ENCODE data around the gene USP6NL.
A peak's percentile ranks its signal among the peaks of the same experiment; 100 is the strongest.

Gene USP6NL

DNA sequence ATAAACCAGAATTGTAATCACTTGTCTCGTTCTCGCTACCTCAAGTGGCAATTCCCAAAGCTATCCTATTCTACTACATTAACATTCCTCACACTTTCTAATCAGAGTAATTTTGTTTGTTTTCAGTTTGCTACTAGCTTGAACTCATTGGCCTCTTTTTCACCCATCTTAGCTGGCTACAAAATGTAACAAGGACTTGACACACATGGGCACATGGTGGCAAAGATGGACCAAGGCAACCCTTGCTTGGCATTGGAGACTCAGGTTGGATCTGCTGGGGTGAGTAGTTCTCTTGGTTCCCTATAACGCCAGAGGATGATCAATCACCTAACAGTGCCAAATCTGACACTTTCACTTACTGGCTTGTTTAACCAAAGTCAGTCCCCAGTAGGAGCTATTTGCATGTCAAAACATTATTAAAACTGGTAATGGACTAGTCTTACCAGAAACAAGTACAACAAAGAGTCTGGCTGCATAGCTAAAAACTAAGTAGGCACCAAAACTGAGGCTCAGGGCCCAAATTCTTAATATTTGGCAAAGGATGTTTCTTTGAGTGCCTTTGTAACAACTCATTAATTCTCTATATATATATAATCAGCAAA, 1.9 kb downstream of the USP6NL start:
- DNase-seq (ENCODE audit: low read depth): no peak
- TF ChIP-seq, protein P1, sequence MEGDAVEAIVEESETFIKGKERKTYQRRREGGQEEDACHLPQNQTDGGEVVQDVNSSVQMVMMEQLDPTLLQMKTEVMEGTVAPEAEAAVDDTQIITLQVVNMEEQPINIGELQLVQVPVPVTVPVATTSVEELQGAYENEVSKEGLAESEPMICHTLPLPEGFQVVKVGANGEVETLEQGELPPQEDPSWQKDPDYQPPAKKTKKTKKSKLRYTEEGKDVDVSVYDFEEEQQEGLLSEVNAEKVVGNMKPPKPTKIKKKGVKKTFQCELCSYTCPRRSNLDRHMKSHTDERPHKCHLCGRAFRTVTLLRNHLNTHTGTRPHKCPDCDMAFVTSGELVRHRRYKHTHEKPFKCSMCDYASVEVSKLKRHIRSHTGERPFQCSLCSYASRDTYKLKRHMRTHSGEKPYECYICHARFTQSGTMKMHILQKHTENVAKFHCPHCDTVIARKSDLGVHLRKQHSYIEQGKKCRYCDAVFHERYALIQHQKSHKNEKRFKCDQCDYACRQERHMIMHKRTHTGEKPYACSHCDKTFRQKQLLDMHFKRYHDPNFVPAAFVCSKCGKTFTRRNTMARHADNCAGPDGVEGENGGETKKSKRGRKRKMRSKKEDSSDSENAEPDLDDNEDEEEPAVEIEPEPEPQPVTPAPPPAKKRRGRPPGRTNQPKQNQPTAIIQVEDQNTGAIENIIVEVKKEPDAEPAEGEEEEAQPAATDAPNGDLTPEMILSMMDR (conservative IDR thresholded peaks at IDR 0.05; ENCODE audit: low read depth, low read length): no peak
- H3K4me3 ChIP-seq (ENCODE audit: low read length): peak overlapping the region; percentile 91

- no peak for DNase-seq (ENCODE audit: low read depth)
- TF ChIP-seq, protein P1 (conservative IDR thresholded peaks at IDR 0.05; ENCODE audit: low read depth, low read length): no peak
- H3K4me3 ChIP-seq (ENCODE audit: low read length): no peak overlapping the region
Observed at GRCh38 chr10:11609052-11609451, 2.4 kb downstream of the USP6NL start.

DNA sequence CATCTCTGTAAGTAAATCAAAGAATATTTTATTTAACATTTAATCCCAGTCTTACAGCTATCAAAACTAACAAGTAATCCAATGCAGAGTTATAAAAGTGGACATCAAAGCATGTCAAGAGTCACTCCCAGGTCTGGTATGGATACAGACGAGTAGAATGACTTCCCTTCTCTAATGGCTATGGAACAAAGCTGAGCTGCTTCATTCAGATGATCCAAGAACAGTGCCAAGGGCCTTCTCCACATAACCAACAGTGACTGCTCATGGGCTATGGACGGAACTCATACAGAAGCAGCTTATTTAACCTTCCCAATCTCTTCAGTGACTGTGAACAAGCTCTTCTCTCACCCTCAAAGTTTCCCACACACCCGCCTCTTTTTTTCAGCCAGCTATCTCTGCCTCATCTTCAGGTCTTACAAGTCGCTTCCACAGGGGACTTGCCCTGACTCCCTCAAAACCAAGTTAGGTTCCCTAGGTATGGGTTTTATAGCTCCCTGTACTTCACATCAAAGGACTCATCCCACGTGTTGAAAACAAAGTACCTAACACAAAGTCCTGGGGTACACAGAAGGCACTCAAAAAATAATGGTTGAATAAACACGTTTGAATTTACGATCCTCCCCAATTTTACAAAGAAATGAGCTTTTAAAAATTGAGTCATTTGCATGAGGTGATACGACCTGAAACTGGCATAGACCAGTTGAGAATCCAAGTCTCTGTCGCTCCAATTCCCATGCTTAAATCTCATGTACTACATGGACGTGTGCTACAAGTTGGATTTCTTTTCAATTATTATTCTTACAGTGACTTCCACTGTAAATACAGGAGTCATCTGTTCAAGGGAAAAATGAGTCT, 3.1 kb downstream of the USP6NL start:
- TF ChIP-seq, protein P1 (conservative IDR thresholded peaks at IDR 0.05; ENCODE audit: low read depth, low read length): no peak
- no peak overlapping the region for H3K4me3 ChIP-seq (ENCODE audit: low read length)
- no peak for DNase-seq (ENCODE audit: low read depth)

DNA sequence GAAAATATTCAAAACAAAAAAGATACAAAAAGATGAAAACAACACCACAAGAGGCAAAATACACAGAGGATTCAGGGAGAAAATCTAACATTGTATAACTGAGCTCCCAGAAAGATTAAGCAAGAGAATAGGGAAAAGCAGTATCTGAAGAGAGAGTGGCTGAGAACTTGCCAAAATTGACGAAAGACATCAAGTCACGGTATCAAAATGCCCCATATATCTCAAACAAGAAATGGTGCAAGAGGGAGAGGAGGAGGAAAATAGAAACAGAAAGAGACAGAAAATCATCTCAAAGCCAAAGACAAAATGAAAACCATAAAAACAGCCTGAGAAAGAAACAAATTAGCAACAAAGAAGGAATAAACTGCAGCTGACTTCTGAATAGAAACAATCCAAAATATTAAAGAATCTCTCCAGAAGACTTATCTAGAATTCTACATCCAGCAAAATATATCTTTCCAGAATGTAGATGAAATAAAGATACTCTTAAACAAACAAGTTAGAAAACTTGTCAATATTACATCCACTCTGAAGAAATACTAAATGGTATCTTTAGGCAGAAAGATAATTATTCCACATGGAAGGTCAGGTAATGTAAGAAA, 5.5 kb downstream of the USP6NL start:
- no peak for DNase-seq (ENCODE audit: low read depth)
- TF ChIP-seq, protein P1 (conservative IDR thresholded peaks at IDR 0.05; ENCODE audit: low read depth, low read length): no peak
- H3K4me3 ChIP-seq (ENCODE audit: low read length): no peak overlapping the region

GRCh38 chr10:11604865-11605650, 6.4 kb downstream of the USP6NL start:
- no peak for DNase-seq (ENCODE audit: low read depth)
- H3K4me3 ChIP-seq (ENCODE audit: low read length): no peak overlapping the region
- TF ChIP-seq, protein P1 (conservative IDR thresholded peaks at IDR 0.05; ENCODE audit: low read depth, low read length): no peak

GRCh38 chr10:11603741-11604140, 7.7 kb downstream of the USP6NL start:
- no peak for DNase-seq (ENCODE audit: low read depth)
- TF ChIP-seq, protein P1 (conservative IDR thresholded peaks at IDR 0.05; ENCODE audit: low read depth, low read length): no peak
- H3K4me3 ChIP-seq (ENCODE audit: low read length): no peak overlapping the region
